Keratinocyte (primary cell): ENCODE data around the gene ZNF132.

Experiments used
- CTCF ChIP-seq, 3 experiments: IDR thresholded peaks in 1 of 3; conservative IDR thresholded peaks in 1 of 3; optimal IDR thresholded peaks in 1 of 3; 2 replicates in 2 of 3; 3 replicates in 1 of 3; pipeline versions ENCODE3 to v1.5.1; 2011; ENCODE audit warnings: low read length in 3 of 3, mild to moderate bottlenecking in 3 of 3, moderate library complexity in 2 of 3, control low read depth in 1 of 3, inconsistent platforms in 1 of 3; ENCODE audit not compliant: insufficient read depth in 2 of 3; ENCODE audit errors: extremely low read depth in 1 of 3
- EZH2 ChIP-seq: IDR thresholded peaks from one replicate; pipeline ENCODE4 v1.6.1; 2012; ENCODE audit warnings: inconsistent platforms, mild to moderate bottlenecking, low read length, moderate library complexity

- TF ChIP-seq EZH2 = no peak
- no peak for TF ChIP-seq CTCF (optimal IDR thresholded peaks at IDR 0.05 in 1 of 3, IDR thresholded peaks at IDR 0.05 in 1 of 3, conservative IDR thresholded peaks at IDR 0.05 in 1 of 3; ENCODE audit: extremely low read depth in 1 of 3, insufficient read depth in 2 of 3, low read length in 3 of 3)
Measured at GRCh38 chr19:58395220-58395978, 44.6 kb downstream of the ZNF132 start, which contains the start of gene RNF225.
